SU-DHL-6 (cell line): Measurements from ENCODE around the gene DUS4L.

Source experiments
- CTCF ChIP-seq: fragments of 200-600 bp; sonication (generic); IDR thresholded peaks from one replicate; pipeline ENCODE4 v1.5.1; 2017; ENCODE audit warnings: antibody characterized with exemption, mild to moderate bottlenecking, low read length, moderate library complexity; ENCODE audit not compliant: insufficient read depth, poor library complexity, severe bottlenecking
- EZH2phosphoT487 ChIP-seq: fragments of 200-600 bp; sonication (generic), shearing (Covaris generic); conservative IDR thresholded peaks from 2 replicates; pipeline ENCODE4 v1.6.1; 2018; ENCODE audit warnings: mild to moderate bottlenecking, antibody characterized with exemption, low read length, moderate library complexity, mixed read lengths

GRCh38 chr7:107526672-107527071, 37.1 kb upstream of the DUS4L start:
- TF ChIP-seq CTCF (no peak), EZH2phosphoT487 (no peak)
